SH-SY5Y (cell line): ENCODE results near the gene RAB40C.

Experiments
- GATA2 ChIP-seq: IDR thresholded peaks from 2 replicates; pipeline ENCODE4 v1.6.1; 2011; ENCODE audit warnings: mild to moderate bottlenecking, low read depth, low read length
- GATA3 ChIP-seq: IDR thresholded peaks from 2 replicates; pipeline ENCODE4 v1.6.1; 2011; ENCODE audit warnings: low read depth, mild to moderate bottlenecking, low read length, moderate library complexity

DNA sequence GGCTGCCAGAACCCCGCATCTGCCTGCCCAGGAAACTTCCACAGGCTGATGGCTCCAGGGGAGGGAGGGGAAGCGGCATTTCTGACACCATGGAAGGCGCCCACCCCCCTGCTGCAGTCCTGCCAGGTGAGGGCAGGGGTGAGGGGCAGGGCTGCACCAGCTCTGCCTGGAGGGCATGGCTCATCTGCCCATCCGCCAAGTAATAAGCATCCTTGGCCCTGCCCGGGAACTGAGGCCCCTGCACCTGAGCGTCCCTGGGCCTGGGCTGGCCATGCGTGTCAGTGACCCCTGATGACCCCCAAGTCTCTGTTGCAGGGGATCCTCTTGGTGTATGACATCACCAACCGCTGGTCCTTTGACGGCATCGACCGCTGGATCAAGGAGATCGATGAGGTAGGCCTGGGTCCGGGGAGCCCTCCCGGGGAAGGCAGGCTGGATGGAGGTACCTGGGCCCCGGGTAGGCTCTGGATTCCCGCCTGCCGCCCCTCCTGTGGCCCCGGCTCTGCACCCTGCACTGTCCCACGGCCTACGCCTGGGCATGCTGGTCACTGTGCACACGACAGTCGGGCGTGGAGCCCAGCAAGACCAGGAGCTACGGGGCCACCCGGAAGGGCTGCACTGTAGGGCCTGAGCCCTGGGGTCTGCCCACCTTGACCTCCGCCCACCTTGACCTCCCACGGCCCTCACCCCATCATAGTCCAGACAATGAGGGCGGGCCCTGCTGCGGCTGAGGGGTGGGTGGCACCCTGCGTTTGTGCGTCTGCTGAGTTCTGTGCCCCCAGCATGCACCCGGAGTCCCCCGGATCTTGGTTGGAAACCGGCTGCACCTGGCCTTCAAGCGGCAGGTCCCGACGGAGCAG lies 35.5 kb downstream of the RAB40C start:
- TF ChIP-seq GATA2 = no peak
- no peak for TF ChIP-seq GATA3
